OCI-LY3 (cell line): ENCODE measurements around the gene LRRC66.

Experiments
- H2AFZ ChIP-seq: fragments of 200-600, 300-600 bp; shearing (Covaris generic); 2 replicates; pipeline ENCODE4 v1.6.0; 2014; ENCODE audit warnings: antibody characterized with exemption, low read depth, low read length
- H3K27ac ChIP-seq: fragments of 200-600, 300-600 bp; sonication (generic); 2 replicates; pipeline ENCODE4 v1.5.1; 2014; ENCODE audit warnings: mild to moderate bottlenecking, low read length, moderate library complexity, mixed read lengths
- H3K27me3 ChIP-seq: fragments of 200-600, 300-600 bp; sonication (generic); 2 replicates; pipeline ENCODE4 v1.6.1; 2014; ENCODE audit warnings: low read depth, low read length, mixed read lengths
- H3K36me3 ChIP-seq: fragments of 200-600, 300-600 bp; sonication (generic); replicated peaks from 2 replicates; pipeline ENCODE3; 2014; ENCODE audit warnings: low read depth, low read length, mixed read lengths
- H3K4me1 ChIP-seq: fragments of 300-600, 200-600 bp; sonication (generic); 2 replicates; pipeline ENCODE4 v1.6.1; 2014; ENCODE audit warnings: low read length, mixed read lengths
- H3K4me2 ChIP-seq: fragments of 200-600, 300-600 bp; sonication (generic); 2 replicates; pipeline ENCODE4 v1.6.1; 2014; ENCODE audit warnings: low read length, mixed read lengths
- H3K4me3 ChIP-seq: fragments of 300-600, 200-600 bp; sonication (generic); 2 replicates; pipeline ENCODE4 v1.5.1; 2014; ENCODE audit warnings: antibody characterized with exemption, mild to moderate bottlenecking, low read length, moderate library complexity
- H3K79me2 ChIP-seq: fragments of 300-600, 200-600 bp; shearing (Covaris generic); 2 replicates; pipeline ENCODE4 v1.6.1; 2014; ENCODE audit warnings: mild to moderate bottlenecking, low read length, mixed read lengths
- H3K9ac ChIP-seq: fragments of 300-600, 200-600 bp; shearing (Covaris generic); 2 replicates; pipeline ENCODE4 v1.6.0; 2014; ENCODE audit warnings: mild to moderate bottlenecking, low read length, moderate library complexity
- H3K9me3 ChIP-seq: fragments of 200-600, 300-600 bp; shearing (Covaris generic); 2 replicates; pipeline ENCODE4 v1.6.1; 2014; ENCODE audit warnings: low read length, mixed read lengths; ENCODE audit not compliant: insufficient read depth
- H4K20me1 ChIP-seq: fragments of 200-600, 300-600 bp; sonication (generic); 2 replicates; pipeline ENCODE4 v1.6.1; 2016; ENCODE audit warnings: low read length, mixed read lengths; ENCODE audit not compliant: insufficient read depth
- CTCF ChIP-seq: fragments of 200-600, 300-600 bp; sonication (generic); IDR thresholded peaks from 2 replicates; pipeline ENCODE4 v1.5.1; 2014; ENCODE audit warnings: antibody characterized with exemption, low read length, low read depth
- EZH2phosphoT487 ChIP-seq: fragments of 200-600 bp; shearing (Covaris generic); IDR thresholded peaks from 2 replicates; pipeline ENCODE4 v1.6.1; 2018; ENCODE audit warnings: antibody characterized with exemption, mixed run types, low read depth

The LRRC66 gene

GRCh38 chr4:52006887-52007286, 13.3 kb downstream of the LRRC66 start:
- Histone ChIP-seq H3K9ac (no peak overlapping the region), H3K4me3 (no peak overlapping the region)

GRCh38 chr4:52005604-52006273, 14.4 kb downstream of the LRRC66 start:
- H3K27me3 ChIP-seq: no peaks in the 10 kb centered on the region
- H3K9ac ChIP-seq: no peak overlapping the region
- H3K79me2 ChIP-seq: no peaks in the 10 kb centered on the region
- no peaks in the 10 kb centered on the region for H3K9me3 ChIP-seq
- H3K4me3 ChIP-seq: no peak overlapping the region
- H3K4me2 ChIP-seq: no peak overlapping the region
- H2AFZ ChIP-seq: no peak overlapping the region
- H3K27ac ChIP-seq: no peak overlapping the region
- TF ChIP-seq CTCF: no peak
- no peak for TF ChIP-seq EZH2phosphoT487
- H3K4me1 ChIP-seq: no peaks in the 10 kb centered on the region
- no peaks in the 10 kb centered on the region for H4K20me1 ChIP-seq
- H3K36me3 ChIP-seq: no peaks in the 10 kb centered on the region

More at GRCh38 chr4:52006887-52007286, 13.3 kb downstream of the LRRC66 start:
- Histone ChIP-seq H3K27ac (no peak overlapping the region), H4K20me1 (no peaks in the 10 kb centered on the region), H3K4me1 (no peaks in the 10 kb centered on the region), H3K27me3 (no peaks in the 10 kb centered on the region), H2AFZ (no peak overlapping the region), H3K4me2 (no peak overlapping the region), H3K9me3 (no peaks in the 10 kb centered on the region), H3K79me2 (no peaks in the 10 kb centered on the region), H3K36me3 (no peaks in the 10 kb centered on the region)
- TF ChIP-seq EZH2phosphoT487: no peak
- no peak for TF ChIP-seq CTCF

- Histone ChIP-seq H3K4me1 (no peaks in the 10 kb centered on the region), H4K20me1 (no peaks in the 10 kb centered on the region), H3K9ac (no peak overlapping the region), H3K27me3 (no peaks in the 10 kb centered on the region), H3K36me3 (no peaks in the 10 kb centered on the region), H3K79me2 (no peaks in the 10 kb centered on the region), H2AFZ (no peak overlapping the region), H3K27ac (no peak overlapping the region), H3K4me3 (no peak overlapping the region), H3K4me2 (no peak overlapping the region), H3K9me3 (no peaks in the 10 kb centered on the region)
- TF ChIP-seq CTCF (no peak), EZH2phosphoT487 (no peak)
Observed at GRCh38 chr4:52004414-52004813, 15.7 kb downstream of the LRRC66 start.

- Histone ChIP-seq H3K9ac (no peak overlapping the region), H3K4me2 (no peak overlapping the region), H3K4me3 (no peak overlapping the region), H3K27me3 (no peaks in the 10 kb centered on the region), H3K36me3 (no peaks in the 10 kb centered on the region), H4K20me1 (no peaks in the 10 kb centered on the region), H3K79me2 (no peaks in the 10 kb centered on the region), H3K9me3 (no peaks in the 10 kb centered on the region), H3K4me1 (no peaks in the 10 kb centered on the region), H3K27ac (no peak overlapping the region), H2AFZ (no peak overlapping the region)
- TF ChIP-seq EZH2phosphoT487: no peak
- TF ChIP-seq CTCF: no peak
Observed at GRCh38 chr4:52001616-52002015, 18.5 kb downstream of the LRRC66 start.
